MM.1S (cell line): ENCODE data around the gene CKLF.
"Not testable (repeated sequence)": the region's sequence is repeated elsewhere in the genome, so short reads cannot be mapped to it uniquely, and the experiment has no call there.

Experiments used
- DNase-seq: peaks from one replicate; pipeline ENCODE4 v3.0.0-alpha.2; 2015
- H2AFZ ChIP-seq: fragments of 300-600 bp; sonication (generic); 2 replicates; pipeline ENCODE4 v1.6.0; 2016; ENCODE audit warnings: antibody characterized with exemption, low read length
- H3F3A ChIP-seq: fragments of 300-600 bp; sonication (generic); 2 replicates; pipeline ENCODE4 v1.6.1; 2016; ENCODE audit warnings: mild to moderate bottlenecking, antibody characterized with exemption, low read length, moderate library complexity, mixed read lengths; ENCODE audit not compliant: insufficient read depth
- H3K27ac ChIP-seq: fragments of 300-600 bp; sonication (generic); 2 replicates; pipeline ENCODE4 v1.5.1; 2016; ENCODE audit warnings: mild to moderate bottlenecking, low read length
- H3K27me3 ChIP-seq: fragments of 300-600 bp; sonication (generic); replicated peaks from 2 replicates; pipeline ENCODE4 v1.6.0; 2016; ENCODE audit warnings: low read length; ENCODE audit not compliant: insufficient read depth
- H3K36me3 ChIP-seq: fragments of 300-600 bp; sonication (generic); replicated peaks from 2 replicates; pipeline ENCODE4 v1.6.1; 2016; ENCODE audit warnings: mild to moderate bottlenecking, low read length, mixed read lengths; ENCODE audit not compliant: insufficient read depth
- H3K4me1 ChIP-seq: fragments of 300-600 bp; sonication (generic); 2 replicates; pipeline ENCODE4 v1.6.1; 2016; ENCODE audit warnings: low read length, mixed read lengths
- H3K4me2 ChIP-seq: fragments of 300-600 bp; sonication (generic); 2 replicates; pipeline ENCODE4 v1.6.0; 2016; ENCODE audit warnings: low read depth, low read length
- H3K4me3 ChIP-seq: fragments of 300-600 bp; sonication (generic); 2 replicates; pipeline ENCODE4 v1.5.1; 2016; ENCODE audit warnings: low read length, mixed read lengths
- H3K79me2 ChIP-seq: fragments of 300-600 bp; sonication (generic); 2 replicates; pipeline ENCODE4 v1.6.1; 2016; ENCODE audit warnings: mixed run types, low read length, mixed read lengths
- H3K9ac ChIP-seq: fragments of 300-600 bp; sonication (generic); 2 replicates; pipeline ENCODE4 v1.6.1; 2016; ENCODE audit warnings: low read length, mixed read lengths
- H3K9me2 ChIP-seq: fragments of 300-600 bp; sonication (generic); replicated peaks from 2 replicates; pipeline ENCODE4 v1.6.1; 2016; ENCODE audit warnings: mild to moderate bottlenecking, low read length, mixed read lengths; ENCODE audit not compliant: insufficient read depth
- H3K9me3 ChIP-seq: fragments of 300-600 bp; sonication (generic); replicated peaks from 2 replicates; pipeline ENCODE4 v1.6.1; 2016; ENCODE audit warnings: mild to moderate bottlenecking, low read length, mixed read lengths; ENCODE audit not compliant: insufficient read depth
- H4K20me1 ChIP-seq: fragments of 300-600 bp; sonication (generic); 2 replicates; pipeline ENCODE4 v1.6.1; 2016; ENCODE audit warnings: mild to moderate bottlenecking, low read length, moderate library complexity, mixed read lengths; ENCODE audit not compliant: insufficient read depth
- EZH2 ChIP-seq: fragments of 300-600 bp; sonication (generic); optimal IDR thresholded peaks from 2 replicates; pipeline ENCODE3; 2017; ENCODE audit warnings: low read depth, mild to moderate bottlenecking, antibody characterized with exemption, low read length, mixed read lengths
- EZH2phosphoT487 ChIP-seq: fragments of 300-600 bp; sonication (generic); IDR thresholded peaks from 2 replicates; pipeline ENCODE4 v1.6.1; 2018; ENCODE audit warnings: antibody characterized with exemption, low read length
- TF ChIP-seq, protein P1 (sequence below): fragments of 300-600 bp; sonication (generic); IDR thresholded peaks from 2 replicates; pipeline ENCODE4 v1.5.1; 2016; ENCODE audit warnings: antibody characterized with exemption, low read length, mixed read lengths

Gene CKLF

DNA sequence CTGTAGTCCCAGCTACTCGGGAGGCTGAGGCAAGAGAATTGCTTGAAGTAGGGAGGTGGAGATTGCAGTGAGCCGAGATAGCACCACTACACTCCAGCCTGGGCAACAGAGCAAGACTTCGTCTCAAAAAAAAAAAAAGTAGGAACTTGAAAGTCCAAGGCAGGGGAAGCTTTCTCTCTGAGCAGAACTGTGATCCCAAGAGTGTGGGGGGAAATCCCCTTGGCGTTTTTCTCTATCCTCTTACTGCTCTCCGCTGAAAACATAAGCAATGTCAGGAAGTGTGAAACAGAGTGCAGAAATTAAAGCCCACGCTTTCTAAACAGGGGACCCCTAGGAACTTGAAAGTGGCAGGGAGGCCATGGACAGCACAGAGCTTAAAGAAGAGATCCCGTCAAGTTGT is 42.4 kb downstream of the CKLF start:
- H3K27ac ChIP-seq: no peak overlapping the region
- no peak overlapping the region for H3K9ac ChIP-seq
- H3K4me3 ChIP-seq: no peak overlapping the region
- DNase-seq: no peak
- H2AFZ ChIP-seq: no peak overlapping the region
- no peaks in the 10 kb centered on the region for H4K20me1 ChIP-seq
- H3K4me1 ChIP-seq: no peaks in the 10 kb centered on the region
- no peaks in the 10 kb centered on the region for H3K36me3 ChIP-seq
- H3K4me2 ChIP-seq: no peak overlapping the region
- TF ChIP-seq, protein P1, sequence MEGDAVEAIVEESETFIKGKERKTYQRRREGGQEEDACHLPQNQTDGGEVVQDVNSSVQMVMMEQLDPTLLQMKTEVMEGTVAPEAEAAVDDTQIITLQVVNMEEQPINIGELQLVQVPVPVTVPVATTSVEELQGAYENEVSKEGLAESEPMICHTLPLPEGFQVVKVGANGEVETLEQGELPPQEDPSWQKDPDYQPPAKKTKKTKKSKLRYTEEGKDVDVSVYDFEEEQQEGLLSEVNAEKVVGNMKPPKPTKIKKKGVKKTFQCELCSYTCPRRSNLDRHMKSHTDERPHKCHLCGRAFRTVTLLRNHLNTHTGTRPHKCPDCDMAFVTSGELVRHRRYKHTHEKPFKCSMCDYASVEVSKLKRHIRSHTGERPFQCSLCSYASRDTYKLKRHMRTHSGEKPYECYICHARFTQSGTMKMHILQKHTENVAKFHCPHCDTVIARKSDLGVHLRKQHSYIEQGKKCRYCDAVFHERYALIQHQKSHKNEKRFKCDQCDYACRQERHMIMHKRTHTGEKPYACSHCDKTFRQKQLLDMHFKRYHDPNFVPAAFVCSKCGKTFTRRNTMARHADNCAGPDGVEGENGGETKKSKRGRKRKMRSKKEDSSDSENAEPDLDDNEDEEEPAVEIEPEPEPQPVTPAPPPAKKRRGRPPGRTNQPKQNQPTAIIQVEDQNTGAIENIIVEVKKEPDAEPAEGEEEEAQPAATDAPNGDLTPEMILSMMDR: no peak
- TF ChIP-seq EZH2phosphoT487 (no peak), EZH2 (no peak)
- no peaks in the 10 kb centered on the region for H3K9me2 ChIP-seq
- no peaks in the 10 kb centered on the region for H3K9me3 ChIP-seq
- H3K27me3 ChIP-seq: no peaks in the 10 kb centered on the region
- no peaks in the 10 kb centered on the region; the same call in 1 of the 2 replicates for H3F3A ChIP-seq
- H3K79me2 ChIP-seq: no peaks in the 10 kb centered on the region

DNA sequence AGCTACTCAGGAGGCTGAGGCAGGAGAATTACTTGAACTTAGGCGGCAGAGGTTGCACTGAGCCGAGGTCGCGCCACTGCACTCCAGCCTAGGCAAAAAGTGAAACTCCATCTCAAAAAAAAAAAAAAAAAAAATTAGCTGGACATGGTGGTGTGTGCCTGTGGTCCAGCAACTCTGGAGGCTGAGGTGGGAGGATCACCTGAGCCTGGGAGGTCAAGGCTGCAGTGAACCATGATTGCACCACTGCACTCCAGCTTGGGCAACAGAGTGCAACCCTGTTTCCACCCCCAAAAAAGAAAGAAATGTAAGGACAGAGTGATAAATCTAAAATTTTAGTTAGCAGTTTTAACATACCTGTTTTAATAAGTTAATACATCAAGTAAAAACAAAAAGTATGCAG is 44.2 kb downstream of the CKLF start:
- not testable (repeated sequence) for H3K4me1 ChIP-seq, H3K27ac ChIP-seq, H3K9ac ChIP-seq, H3K79me2 ChIP-seq, H2AFZ ChIP-seq, H4K20me1 ChIP-seq, H3K4me3 ChIP-seq, H3K36me3 ChIP-seq, H3F3A ChIP-seq, H3K9me2 ChIP-seq, H3K9me3 ChIP-seq, H3K4me2 ChIP-seq, DNase-seq, H3K27me3 ChIP-seq

DNA sequence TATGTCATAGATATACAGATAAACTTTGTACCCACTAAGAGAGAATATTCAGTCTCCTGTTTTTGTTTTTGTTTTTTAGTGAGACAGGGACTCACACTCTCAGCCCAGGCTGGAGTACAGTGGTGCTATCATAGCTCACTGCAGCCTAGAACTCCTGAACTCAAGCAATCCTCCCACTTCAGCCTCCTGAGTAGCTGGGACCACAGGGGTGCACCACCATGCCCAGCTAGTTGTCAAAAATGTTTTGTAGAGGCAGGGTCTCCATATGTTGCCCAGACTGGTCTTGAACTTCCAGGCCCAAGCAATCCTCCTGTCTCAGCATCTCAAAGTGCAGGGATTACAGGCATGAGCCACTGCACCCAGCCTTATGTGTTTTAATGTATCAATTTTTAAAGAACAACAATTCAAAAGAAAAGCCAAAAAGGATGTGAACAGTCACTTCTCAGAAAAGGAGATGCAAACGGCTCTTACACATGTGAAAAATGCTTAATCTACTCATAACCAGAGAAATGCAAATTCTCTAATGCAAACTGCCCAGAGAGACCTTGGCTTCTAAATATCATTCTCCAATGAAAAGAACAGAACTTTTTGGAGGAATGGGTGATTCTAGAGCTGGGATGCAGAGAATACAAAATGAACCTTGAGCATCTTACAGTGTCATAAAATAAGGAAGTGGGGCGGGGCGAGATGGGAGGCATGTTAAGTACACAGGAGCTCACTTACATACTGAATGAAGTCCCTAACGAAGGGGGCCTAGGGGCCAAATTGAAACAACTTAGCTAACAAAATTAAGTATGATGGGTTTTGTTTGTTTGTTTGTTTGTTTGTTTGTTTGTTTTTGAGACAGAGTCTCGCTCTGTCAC is 44.8 kb downstream of the CKLF start:
- H3K27me3 ChIP-seq: no peaks in the 10 kb centered on the region
- DNase-seq: no peak
- H2AFZ ChIP-seq: no peak overlapping the region
- no peak overlapping the region for H3K9ac ChIP-seq
- TF ChIP-seq, protein P1: no peak
- TF ChIP-seq EZH2 (no peak), EZH2phosphoT487 (no peak)
- H3K4me3 ChIP-seq: no peak overlapping the region
- no peaks in the 10 kb centered on the region for H3K36me3 ChIP-seq
- H3K4me1 ChIP-seq: no peaks in the 10 kb centered on the region
- H3K9me3 ChIP-seq: no peaks in the 10 kb centered on the region
- H3K9me2 ChIP-seq: no peaks in the 10 kb centered on the region
- no peaks in the 10 kb centered on the region for H3K79me2 ChIP-seq
- H3K27ac ChIP-seq: no peak overlapping the region
- H3F3A ChIP-seq: no peaks in the 10 kb centered on the region
- H3K4me2 ChIP-seq: no peak overlapping the region
- H4K20me1 ChIP-seq: no peaks in the 10 kb centered on the region

DNA sequence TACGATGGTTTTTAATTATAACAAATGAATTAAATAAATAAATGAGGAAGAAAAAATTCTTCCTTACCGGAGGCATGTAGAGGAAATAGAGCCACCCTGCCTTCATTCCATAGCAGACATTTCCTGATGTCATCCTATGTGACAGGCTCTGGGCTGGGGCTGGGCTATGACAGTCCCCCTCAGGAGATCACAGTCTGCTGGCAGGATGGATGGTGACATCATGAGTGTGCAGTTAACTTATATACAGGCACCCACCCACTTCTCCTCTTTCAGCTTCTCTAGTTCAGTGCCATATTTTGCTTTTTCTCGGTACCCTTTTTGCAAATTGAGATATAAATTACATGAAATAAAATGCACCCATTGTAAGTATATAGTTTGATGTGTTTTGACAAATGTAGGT is 45.7 kb downstream of the CKLF start:
- DNase-seq: no peak
- H3K27me3 ChIP-seq: no peaks in the 10 kb centered on the region
- H3K36me3 ChIP-seq: no peaks in the 10 kb centered on the region
- no peaks in the 10 kb centered on the region for H4K20me1 ChIP-seq
- no peaks in the 10 kb centered on the region for H3K4me1 ChIP-seq
- no peak overlapping the region for H3K4me3 ChIP-seq
- H3K9ac ChIP-seq: no peak overlapping the region
- H3F3A ChIP-seq: no peaks in the 10 kb centered on the region
- H3K4me2 ChIP-seq: no peak overlapping the region
- H2AFZ ChIP-seq: no peak overlapping the region
- no peaks in the 10 kb centered on the region for H3K79me2 ChIP-seq
- TF ChIP-seq EZH2: no peak
- TF ChIP-seq EZH2phosphoT487: no peak
- TF ChIP-seq, protein P1: no peak
- no peaks in the 10 kb centered on the region for H3K9me3 ChIP-seq
- H3K9me2 ChIP-seq: no peaks in the 10 kb centered on the region
- no peak overlapping the region for H3K27ac ChIP-seq
